Measurements from ENCODE around the gene PANX1.

- TF ChIP-seq EP300 (IDR thresholded peaks at IDR 0.05), result no peak
- no peak for TF ChIP-seq POLR2A (IDR thresholded peaks at IDR 0.05)
Measured at GRCh38 chr11:94169516-94169915, 40.9 kb downstream of the PANX1 start.
